T-cell (primary cell): Measurements from ENCODE around the gene LRRC51. TPM values are rescaled to one million over a fixed set of nuclear protein-coding genes. Genes with fewer than 3 reads are reported as not detected.

ENCODE experiments used
- ATAC-seq, 4 experiments: fragments of 200-7000 bp in 3 of 4; fragments of 150-1000 bp in 1 of 4; cut with Tn5 transposase; replicated peaks in 1 of 4; 1 replicate in 3 of 4; 2 replicates in 1 of 4; pipeline ENCODE4 v1.10.0; 2021; ENCODE audit warnings: moderate library complexity in 3 of 4, mild to moderate bottlenecking in 2 of 4, moderate number of reproducible peaks in 1 of 4
- CTCF ChIA-PET, 2 donors: fragments of 300-600 bp; sonication (Branson Sonifier 250); formaldehyde crosslinking; loops; one replicate each; lab custom pipeline; 2022; ENCODE audit warnings: antibody characterized with exemption in 2 of 2; lab: Charles Lee
- POLR2A ChIA-PET, 2 donors: fragments of 300-600 bp; sonication (Branson Sonifier 250); formaldehyde crosslinking; loops; one replicate each; lab custom pipeline; 2022; ENCODE audit warnings: antibody characterized with exemption in 2 of 2; lab: Charles Lee
- DNase-seq, 35 experiments: peaks; one replicate each; pipeline versions ENCODE4 v3.0.0 to v3.0.0-alpha.2; 2013 to 2023
- H3K27ac ChIP-seq: one replicate; pipeline ENCODE4 v1.5.1; 2013; ENCODE audit warnings: low read length
- H3K27me3 ChIP-seq, 2 experiments: replicated peaks in 1 of 2; 1 replicate in 1 of 2; 2 replicates in 1 of 2; pipeline versions ENCODE4 v1.6.1 to v1.7.0; 2013; ENCODE audit warnings: low read length in 1 of 2, mixed read lengths in 1 of 2; ENCODE audit not compliant: control insufficient read depth in 2 of 2, insufficient read depth in 2 of 2; ENCODE audit errors: extremely low read depth in 1 of 2
- H3K36me3 ChIP-seq, 2 donors: 1 replicate in 1 of 2; 2 replicates in 1 of 2; pipeline versions ENCODE4 v1.6.1 to v1.7.0; 2013; ENCODE audit warnings: low read length in 1 of 2; ENCODE audit not compliant: control insufficient read depth in 2 of 2, insufficient read depth in 1 of 2; ENCODE audit errors: extremely low read depth in 1 of 2
- H3K4me1 ChIP-seq, 2 experiments: 1 replicate in 1 of 2; 2 replicates in 1 of 2; pipeline versions ENCODE4 v1.6.1 to v1.7.0; 2013; ENCODE audit warnings: low read length in 2 of 2, mixed read lengths in 1 of 2; ENCODE audit not compliant: insufficient read depth in 2 of 2, control insufficient read depth in 1 of 2; ENCODE audit errors: extremely low read depth in 1 of 2
- H3K4me3 ChIP-seq, 2 donors: 1 replicate in 1 of 2; 2 replicates in 1 of 2; pipeline versions ENCODE4 v1.5.1 to v1.7.0; 2013; ENCODE audit warnings: mild to moderate bottlenecking in 2 of 2, low read length in 1 of 2, moderate library complexity in 1 of 2; ENCODE audit not compliant: control insufficient read depth in 1 of 2; ENCODE audit errors: extremely low read depth in 1 of 2
- H3K9me3 ChIP-seq: 2 replicates; pipeline ENCODE4 v1.7.0; 2013
- H3K27ac Mint-ChIP-seq, 2 donors: one replicate each; pipeline ENCODE4 v1.8.0; 2020 to 2021; ENCODE audit warnings: mild to moderate bottlenecking in 2 of 2, mixed read lengths in 2 of 2
- H3K27me3 Mint-ChIP-seq, 2 donors: one replicate each; pipeline ENCODE4 v1.8.0; 2021 to 2022; ENCODE audit warnings: mixed read lengths in 2 of 2
- H3K36me3 Mint-ChIP-seq: one replicate; pipeline ENCODE4 v1.8.0; 2021; ENCODE audit warnings: mixed read lengths
- H3K4me1 Mint-ChIP-seq, 3 donors: one replicate each; pipeline ENCODE4 v1.8.0; 2020 to 2022; ENCODE audit warnings: mixed read lengths in 3 of 3, mild to moderate bottlenecking in 1 of 3
- H3K4me3 Mint-ChIP-seq, 3 donors: one replicate each; pipeline ENCODE4 v1.8.0; 2020 to 2022; ENCODE audit warnings: mild to moderate bottlenecking in 3 of 3, mixed read lengths in 3 of 3, moderate library complexity in 3 of 3
- H3K9me3 Mint-ChIP-seq, 3 donors: one replicate each; pipeline ENCODE4 v1.8.0; 2020 to 2022; ENCODE audit warnings: mixed read lengths in 3 of 3
- WGBS: methylation state at CpG from one replicate; pipeline ENCODE4 v1.1.5; 2013; ENCODE audit warnings: missing lambda C conversion rate; ENCODE audit not compliant: insufficient coverage; 5-methylcytosine and 5-hydroxymethylcytosine counted together
- total RNA-seq, 35 experiments: library from RNA in 6 of 35; stranded (reverse) in 6 of 35; fragments of 120-200 nt in 1 of 35; gene quantifications; one replicate each; pipeline versions ENCODE4 v1.2.1 to v1.2.4 and lab custom pipeline; 2013 to 2026

The LRRC51 gene
- total RNA-seq, 5 donors from 2014 or later (not counting 1 experiment from before 2014, with no cell fraction given): 2.5 to 5.1 (median 3.7) TPM

DNA sequence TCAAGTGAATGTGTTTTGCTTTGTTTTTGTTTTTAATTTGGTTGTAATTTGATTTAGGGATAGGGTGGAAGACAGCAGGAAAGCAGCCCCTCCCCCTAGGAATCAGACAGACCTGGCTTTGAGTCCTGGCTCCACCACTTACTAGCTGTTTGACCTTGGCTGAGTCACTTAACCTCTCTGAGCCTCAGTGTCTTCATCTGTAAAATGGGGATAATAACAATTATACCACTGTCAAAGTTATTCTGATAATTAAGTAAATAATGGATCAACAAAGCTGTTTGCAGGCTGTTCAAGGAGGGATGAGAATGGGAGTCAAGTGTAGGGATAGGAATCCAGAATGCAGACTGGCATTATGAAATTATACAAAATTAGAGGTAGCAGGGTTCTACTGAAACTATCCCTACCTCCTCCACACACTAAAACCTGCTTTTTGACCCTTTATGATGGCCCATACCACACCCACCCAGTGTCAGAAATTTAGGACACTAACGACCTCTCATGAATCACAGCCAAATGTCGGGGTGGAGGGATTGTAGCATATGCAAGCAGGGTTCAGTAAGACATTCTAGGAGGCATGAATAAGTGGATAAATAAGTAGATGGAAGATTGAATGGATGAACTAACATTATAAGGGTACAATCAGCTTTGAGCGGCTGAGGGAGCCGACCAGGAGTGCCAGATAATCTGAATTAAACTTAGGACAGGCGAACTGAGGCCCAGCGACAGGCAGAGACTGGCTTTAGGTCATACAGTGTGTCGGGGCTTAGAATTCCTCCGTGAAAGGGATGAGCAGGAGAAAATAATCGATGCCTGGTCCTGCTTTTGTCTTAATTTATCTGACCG lies 30.9 kb downstream of the LRRC51 start:
- DNase-seq (no peak), ATAC-seq (no peak)
- Mint-ChIP-seq H3K27me3 (peaks cover 2 to 3% of the 10 kb centered on the region in 2 donors), H3K4me3 (peak overlapping the region; percentile 89 to 96 (median 92)), H3K4me1 (peaks cover 22 to 28% (median 28%) of the 10 kb centered on the region in 3 donors), H3K36me3 (peaks cover 16% of the 10 kb centered on the region), H3K9me3 (no peaks in the 10 kb centered on the region), H3K27ac (peak overlapping the region; percentile 99 to 100)
- POLR2A ChIA-PET: interaction anchor here in 1 of 2 donors (1.0 kb wide), 2 partner anchors 10 to 71 kb away, joined by 3 to 4 read pairs; no protein-coding TSS in a partner anchor
- H3K36me3 ChIP-seq: peaks cover 5 to 24% of the 10 kb centered on the region in 2 donors
- H3K27me3 ChIP-seq: no peaks in the 10 kb centered on the region
- H3K27ac ChIP-seq: peak overlapping the region; percentile 91
- H3K4me1 ChIP-seq: peaks cover 8 to 21% of the 10 kb centered on the region in 2 experiments
- H3K4me3 ChIP-seq: peak overlapping the region; percentile 79 to 97
- H3K9me3 ChIP-seq: no peaks in the 10 kb centered on the region
- WGBS: 8% methylated on average over 8 of the region's 10 CpGs
- CTCF ChIA-PET: interaction anchor here in 1 of 2 donors (1.4 to 3.0 kb wide), 3 partner anchors 32 to 86 kb away, joined by 4 to 13 read pairs (median 7); no protein-coding TSS in a partner anchor

DNA sequence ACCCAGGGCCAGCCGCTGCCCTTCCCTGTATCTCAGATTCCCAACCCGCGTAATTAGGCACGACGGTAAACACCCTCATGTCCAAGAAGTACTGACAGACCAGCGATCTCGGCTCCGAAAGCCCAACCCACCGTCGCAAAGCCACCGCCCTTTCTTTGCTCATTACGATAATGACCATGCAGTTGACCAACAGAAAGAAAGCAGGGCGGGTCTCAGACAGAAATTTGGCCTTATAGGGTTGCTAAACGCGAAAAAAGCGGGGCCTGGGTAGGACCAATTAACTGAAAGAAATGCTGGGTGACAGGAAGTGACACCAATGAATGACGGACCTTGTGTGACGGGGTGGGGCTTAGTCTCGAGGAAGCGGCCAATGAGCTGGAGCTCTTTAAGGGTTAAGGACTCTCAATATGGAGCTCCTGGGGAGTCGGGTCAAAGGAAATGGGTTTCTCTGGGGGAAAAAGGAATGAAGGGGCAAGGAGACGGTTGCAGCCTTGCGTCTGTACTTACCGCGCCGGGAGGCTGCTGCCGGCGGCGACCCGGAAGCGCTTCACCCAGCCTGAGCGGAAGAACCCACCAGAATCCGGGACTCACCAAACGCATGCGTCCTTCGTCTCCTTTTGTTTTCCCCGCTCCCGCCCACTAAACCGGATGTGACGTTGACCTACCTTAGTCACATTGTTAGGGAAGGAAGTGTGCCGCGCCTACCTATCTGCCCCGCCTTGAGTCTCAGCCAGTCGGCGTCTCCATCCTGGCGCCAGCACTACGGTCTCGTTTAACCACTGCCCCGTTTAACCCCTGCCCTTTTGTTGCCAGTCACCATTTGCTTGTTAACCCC lies 31.7 kb downstream of the LRRC51 start, which contains the start of gene ANAPC15:
Gene ANAPC15, minus strand, starts transcription at position 553 of the 835 bp plus-strand sequence. CDS start 1,419 bp downstream, outside the sequence.
- peaks cover 5 to 22% of the 10 kb centered on the region in 2 donors for H3K36me3 ChIP-seq
- H3K36me3 Mint-ChIP-seq: peaks cover 13% of the 10 kb centered on the region
- H3K9me3 ChIP-seq: no peaks in the 10 kb centered on the region
- WGBS: under 1% methylated on average over 45 of the region's 49 CpGs
- peak within 1 kb of the TSS; percentile 79 to 97 for H3K4me3 ChIP-seq
- H3K27me3 Mint-ChIP-seq: peaks cover 7% of the 10 kb centered on the region in 2 donors
- ChIA-PET CTCF (interaction anchor here in 1 of 2 donors (0.6 to 3.0 kb wide), 4 partner anchors 11 to 87 kb away, joined by 3 to 13 read pairs (median 6); no protein-coding TSS in a partner anchor), POLR2A (interaction anchor here in 1 of 2 donors (1.0 kb wide), 1 partner anchor 72 kb away, joined by 4 read pairs; no protein-coding TSS in a partner anchor)
- H3K4me1 ChIP-seq: peaks cover 8 to 21% of the 10 kb centered on the region in 2 experiments
- H3K4me1 Mint-ChIP-seq: peaks cover 22 to 28% (median 28%) of the 10 kb centered on the region in 3 donors
- DNase-seq: peak; percentile 93 to 100 (median 99)
- H3K27me3 ChIP-seq: peaks cover 0 to 6% of the 10 kb centered on the region in 2 experiments
- no peaks in the 10 kb centered on the region for H3K9me3 Mint-ChIP-seq
- peak within 1 kb of the TSS; percentile 91 for H3K27ac ChIP-seq
- peak within 1 kb of the TSS; percentile 99 to 100 for H3K27ac Mint-ChIP-seq
- peak within 1 kb of the TSS; percentile 89 to 96 (median 92) for H3K4me3 Mint-ChIP-seq
- ATAC-seq: peak; percentile 88 to 91 (median 89)

DNA sequence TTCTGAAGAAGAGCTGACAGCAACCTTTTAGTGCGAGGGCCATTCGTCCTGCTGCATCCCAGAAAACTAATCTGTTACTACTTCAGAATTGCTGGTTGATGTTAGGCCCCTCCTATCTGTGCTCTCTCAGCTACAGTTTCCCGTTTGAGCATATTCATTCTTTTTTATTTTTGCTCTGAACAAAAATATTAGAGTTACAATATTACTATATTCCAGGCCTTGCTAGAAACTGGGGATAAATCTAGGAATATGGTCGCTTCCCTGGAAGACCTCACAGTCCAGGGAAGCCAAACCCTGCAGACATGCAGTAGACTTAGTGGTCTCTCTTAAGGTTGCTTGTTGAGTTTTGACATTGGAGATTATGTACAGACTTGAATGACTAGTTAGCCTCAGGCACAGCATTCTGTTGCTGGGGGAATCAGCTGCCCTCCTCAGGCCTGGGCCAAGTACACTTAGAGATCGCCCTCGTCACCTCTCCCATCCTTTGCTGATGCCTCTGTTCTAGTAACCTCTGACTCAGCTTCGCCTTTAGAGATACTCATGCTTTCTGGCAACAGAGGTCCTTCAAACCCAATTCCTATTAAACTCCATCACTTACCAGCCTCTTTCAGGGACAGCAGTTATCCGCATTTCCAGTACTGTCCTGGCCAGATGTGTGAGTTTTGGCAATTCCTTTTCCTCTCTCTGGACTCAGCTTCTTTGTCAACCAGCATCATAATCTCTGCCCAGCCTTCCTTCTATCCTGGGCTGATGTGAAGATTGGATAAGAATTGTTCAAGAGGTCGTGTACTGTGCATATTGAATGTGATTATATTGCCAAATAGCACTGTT lies 32.5 kb downstream of the LRRC51 start:
- 60% methylated on average over 5 of the region's 9 CpGs for WGBS
- Histone ChIP-seq H3K36me3 (peaks cover 5 to 18% of the 10 kb centered on the region in 2 donors), H3K9me3 (no peaks in the 10 kb centered on the region), H3K4me3 (peak overlapping the region; percentile 79 to 97), H3K27me3 (peaks cover 0 to 6% of the 10 kb centered on the region in 2 experiments), H3K4me1 (peaks cover 8 to 21% of the 10 kb centered on the region in 2 experiments), H3K27ac (peak overlapping the region; percentile 91)
- Mint-ChIP-seq H3K36me3 (peaks cover 11% of the 10 kb centered on the region), H3K4me3 (peak overlapping the region; percentile 89 to 96 (median 92)), H3K9me3 (no peaks in the 10 kb centered on the region), H3K4me1 (peaks cover 22 to 28% (median 28%) of the 10 kb centered on the region in 3 donors), H3K27me3 (peaks cover 7% of the 10 kb centered on the region in 2 donors), H3K27ac (peak overlapping the region; percentile 99 to 100)
- ChIA-PET CTCF (interaction anchor here in 1 of 2 donors (0.6 to 3.0 kb wide), 4 partner anchors 12 to 88 kb away, joined by 3 to 13 read pairs (median 6); no protein-coding TSS in a partner anchor), POLR2A (interaction anchor here in 1 of 2 donors (1.0 kb wide), 1 partner anchor 72 kb away, joined by 4 read pairs; no protein-coding TSS in a partner anchor)
- ATAC-seq: peak in 1 of 4 experiments; percentile 17
- no peak for DNase-seq

DNA sequence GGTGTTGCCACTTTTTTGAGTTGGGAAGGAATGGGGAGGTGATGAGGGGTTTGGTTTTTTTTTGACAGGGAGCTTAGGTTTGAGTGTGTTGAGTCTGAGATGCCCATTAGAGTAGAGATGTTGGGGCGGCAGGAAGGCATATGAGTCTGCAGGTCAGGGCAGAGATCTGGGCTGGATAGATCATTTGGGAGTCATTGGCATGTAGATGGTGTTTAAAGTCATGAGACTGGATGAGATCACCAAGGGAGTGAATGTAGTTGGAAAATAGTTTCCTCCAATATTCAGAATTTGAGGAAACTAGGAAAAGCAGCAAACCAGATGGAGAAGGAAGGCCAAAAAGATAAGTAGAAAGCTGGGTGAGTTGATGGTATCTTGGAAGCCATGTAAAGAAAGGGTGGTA lies 33.9 kb downstream of the LRRC51 start:
- WGBS: 100% methylated on average over 1 of the region's 1 CpG
- POLR2A ChIA-PET: no interaction called here
- CTCF ChIA-PET: interaction anchor here (0.8 to 3.0 kb wide), 3 partner anchors 29 to 91 kb away, joined by 3 to 13 read pairs (median 3); no protein-coding TSS in a partner anchor
- Histone ChIP-seq H3K36me3 (peaks cover 5 to 15% of the 10 kb centered on the region in 2 donors), H3K4me1 (peaks cover 8 to 21% of the 10 kb centered on the region in 2 experiments), H3K4me3 (no peak overlapping the region), H3K27me3 (peaks cover 0 to 14% of the 10 kb centered on the region in 2 experiments), H3K9me3 (no peaks in the 10 kb centered on the region), H3K27ac (no peak overlapping the region)
- Mint-ChIP-seq H3K27ac (no peak overlapping the region), H3K36me3 (peaks cover 11% of the 10 kb centered on the region), H3K4me3 (no peak overlapping the region), H3K9me3 (no peaks in the 10 kb centered on the region), H3K27me3 (peaks cover 9 to 11% of the 10 kb centered on the region in 2 donors), H3K4me1 (peaks cover 22 to 28% (median 28%) of the 10 kb centered on the region in 3 donors)
- DNase-seq (no peak), ATAC-seq (no peak)

DNA sequence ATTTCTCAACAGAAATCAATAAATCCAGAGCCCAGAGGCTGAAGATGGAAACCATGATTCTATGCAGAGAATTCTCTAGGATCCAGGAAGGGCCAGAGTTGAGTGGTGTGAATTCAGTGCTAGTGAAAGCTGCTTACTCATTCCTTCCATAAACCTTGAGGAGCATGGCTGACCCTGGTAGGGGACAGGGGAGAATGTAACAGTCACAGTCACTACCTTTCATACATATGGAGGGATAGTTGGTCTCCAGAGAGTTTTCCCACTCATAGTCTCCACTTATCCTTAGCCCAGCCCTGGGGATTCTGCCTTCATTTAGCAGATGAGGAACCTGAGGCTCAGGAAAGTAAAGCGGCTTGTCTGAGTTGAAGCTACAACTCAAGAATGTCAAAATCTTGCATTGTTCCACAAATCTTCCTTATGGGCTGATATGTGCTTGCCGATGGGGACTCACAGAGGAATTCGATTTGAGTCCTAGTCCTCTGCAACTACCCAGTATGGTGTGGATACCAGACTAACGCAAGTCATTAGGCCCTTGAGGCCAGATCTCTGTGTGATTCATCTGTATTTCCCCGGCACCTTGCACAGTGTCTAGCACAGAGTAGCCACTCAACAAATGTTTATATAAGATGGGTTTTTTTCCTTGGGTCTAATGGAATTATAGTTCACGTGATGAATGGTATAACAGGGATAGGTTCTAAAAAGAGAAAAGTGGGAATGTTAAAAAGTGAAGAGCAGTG lies 35.5 kb downstream of the LRRC51 start:
- ChIA-PET POLR2A (no interaction called here), CTCF (no interaction called here)
- no peak overlapping the region for H3K27ac Mint-ChIP-seq
- peaks cover 0 to 22% of the 10 kb centered on the region in 2 experiments for H3K27me3 ChIP-seq
- DNase-seq: no peak
- H3K27ac ChIP-seq: no peak overlapping the region
- peaks cover 19 to 23% (median 21%) of the 10 kb centered on the region in 3 donors for H3K4me1 Mint-ChIP-seq
- no peaks in the 10 kb centered on the region for H3K9me3 ChIP-seq
- peaks cover 15% of the 10 kb centered on the region in 2 donors for H3K27me3 Mint-ChIP-seq
- H3K36me3 Mint-ChIP-seq: no peaks in the 10 kb centered on the region
- no peak overlapping the region for H3K4me3 Mint-ChIP-seq
- no peak overlapping the region for H3K4me3 ChIP-seq
- 89% methylated on average over 5 of the region's 6 CpGs for WGBS
- no peaks in the 10 kb centered on the region for H3K36me3 ChIP-seq
- peaks cover 8 to 17% of the 10 kb centered on the region in 2 experiments for H3K4me1 ChIP-seq
- H3K9me3 Mint-ChIP-seq: no peaks in the 10 kb centered on the region
- ATAC-seq: no peak
